ENCODE measurements around the gene PAK1IP1.
"Not testable (repeated sequence)": the region's sequence is repeated elsewhere in the genome, so short reads cannot be mapped to it uniquely, and the experiment has no call there.

PAK1IP1 gene

DNA sequence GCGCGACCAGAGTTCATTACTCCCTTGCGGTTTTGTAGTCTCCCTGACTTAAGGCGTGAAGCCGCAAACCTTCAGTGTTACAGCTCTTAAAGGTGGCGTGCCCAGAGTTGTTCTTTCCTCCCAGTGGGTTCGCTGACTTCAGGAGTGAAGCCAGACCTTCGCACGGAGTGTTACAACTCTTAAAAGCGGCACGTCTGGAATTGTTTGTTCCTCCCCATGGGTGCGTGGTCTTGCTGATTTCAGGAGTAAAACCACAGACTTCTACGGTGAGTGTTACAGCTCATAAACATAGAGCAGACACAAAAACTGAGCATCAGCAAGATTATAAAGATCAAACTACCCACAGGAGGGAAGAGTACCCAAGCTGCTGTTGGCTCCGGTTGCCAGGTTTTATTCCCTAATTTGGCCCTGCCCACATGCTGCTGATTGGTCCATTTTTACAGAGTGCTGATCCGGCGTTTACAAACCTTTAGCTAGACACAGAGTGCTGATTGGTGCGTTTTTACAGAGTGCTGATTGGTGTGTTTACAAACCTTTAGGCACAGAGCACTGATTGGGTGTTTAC, 38.5 kb downstream of the PAK1IP1 start:
- no peak for DNase-seq (ENCODE audit: low read depth)
- TF ChIP-seq, protein P1, sequence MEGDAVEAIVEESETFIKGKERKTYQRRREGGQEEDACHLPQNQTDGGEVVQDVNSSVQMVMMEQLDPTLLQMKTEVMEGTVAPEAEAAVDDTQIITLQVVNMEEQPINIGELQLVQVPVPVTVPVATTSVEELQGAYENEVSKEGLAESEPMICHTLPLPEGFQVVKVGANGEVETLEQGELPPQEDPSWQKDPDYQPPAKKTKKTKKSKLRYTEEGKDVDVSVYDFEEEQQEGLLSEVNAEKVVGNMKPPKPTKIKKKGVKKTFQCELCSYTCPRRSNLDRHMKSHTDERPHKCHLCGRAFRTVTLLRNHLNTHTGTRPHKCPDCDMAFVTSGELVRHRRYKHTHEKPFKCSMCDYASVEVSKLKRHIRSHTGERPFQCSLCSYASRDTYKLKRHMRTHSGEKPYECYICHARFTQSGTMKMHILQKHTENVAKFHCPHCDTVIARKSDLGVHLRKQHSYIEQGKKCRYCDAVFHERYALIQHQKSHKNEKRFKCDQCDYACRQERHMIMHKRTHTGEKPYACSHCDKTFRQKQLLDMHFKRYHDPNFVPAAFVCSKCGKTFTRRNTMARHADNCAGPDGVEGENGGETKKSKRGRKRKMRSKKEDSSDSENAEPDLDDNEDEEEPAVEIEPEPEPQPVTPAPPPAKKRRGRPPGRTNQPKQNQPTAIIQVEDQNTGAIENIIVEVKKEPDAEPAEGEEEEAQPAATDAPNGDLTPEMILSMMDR (conservative IDR thresholded peaks at IDR 0.05; ENCODE audit: low read depth, low read length) = no peak
- no peak overlapping the region for H3K4me3 ChIP-seq (ENCODE audit: low read length)

GRCh38 chr6:10733863-10734262, 39.1 kb downstream of the PAK1IP1 start:
- no peak for DNase-seq (ENCODE audit: low read depth)
- no peak overlapping the region for H3K4me3 ChIP-seq (ENCODE audit: low read length)
- TF ChIP-seq, protein P1 (conservative IDR thresholded peaks at IDR 0.05; ENCODE audit: low read depth, low read length) = no peak

DNA sequence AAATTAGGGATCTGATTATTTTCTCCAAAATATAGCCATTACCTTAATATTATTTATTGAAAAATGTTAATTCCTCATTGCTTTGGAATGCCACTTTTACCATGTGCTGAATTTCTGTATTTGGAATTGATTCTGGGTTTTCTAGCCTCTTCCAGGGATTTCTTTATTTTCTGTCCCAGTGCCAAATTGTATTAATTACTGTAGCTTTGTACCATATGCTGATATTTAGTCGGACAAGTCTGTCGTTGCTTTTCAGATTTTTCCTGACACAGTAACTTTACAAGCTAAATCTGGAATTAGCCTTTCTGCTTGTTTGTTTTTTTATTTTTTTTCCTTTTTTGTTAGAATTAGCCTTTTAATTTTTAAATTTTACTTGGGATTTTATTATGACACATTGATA, 42.0 kb downstream of the PAK1IP1 start:
- TF ChIP-seq, protein P1 (conservative IDR thresholded peaks at IDR 0.05; ENCODE audit: low read depth, low read length) = no peak
- DNase-seq (ENCODE audit: low read depth) = no peak
- H3K4me3 ChIP-seq (ENCODE audit: low read length) = no peak overlapping the region

DNA sequence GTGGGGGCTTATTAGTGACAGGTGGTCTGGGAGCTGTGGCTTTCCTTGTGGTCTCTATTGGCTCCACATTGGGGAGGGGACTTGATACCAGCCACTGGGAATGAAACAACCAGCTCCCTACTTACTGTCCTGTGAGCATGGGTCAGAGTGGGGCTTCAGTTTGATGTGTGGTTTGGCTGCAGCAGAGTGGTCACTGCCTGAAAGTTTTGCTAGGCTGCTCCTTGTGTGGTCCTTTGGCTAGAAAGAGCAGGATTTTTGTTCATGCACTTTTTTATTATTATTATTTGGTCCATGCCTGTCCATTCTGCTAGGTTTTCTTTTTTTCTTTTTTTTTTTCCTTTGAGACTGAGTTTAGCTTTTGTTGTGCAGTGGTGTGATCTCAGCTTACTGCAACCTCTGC, 45.3 kb downstream of the PAK1IP1 start:
- TF ChIP-seq, protein P1 (conservative IDR thresholded peaks at IDR 0.05; ENCODE audit: low read depth, low read length) = no peak
- H3K4me3 ChIP-seq (ENCODE audit: low read length) = no peak overlapping the region
- DNase-seq (ENCODE audit: low read depth) = no peak

- DNase-seq (ENCODE audit: low read depth); H3K4me3 ChIP-seq (ENCODE audit: low read length): not testable (repeated sequence)
Observed at GRCh38 chr6:10741643-10742042, 46.9 kb downstream of the PAK1IP1 start.

DNA sequence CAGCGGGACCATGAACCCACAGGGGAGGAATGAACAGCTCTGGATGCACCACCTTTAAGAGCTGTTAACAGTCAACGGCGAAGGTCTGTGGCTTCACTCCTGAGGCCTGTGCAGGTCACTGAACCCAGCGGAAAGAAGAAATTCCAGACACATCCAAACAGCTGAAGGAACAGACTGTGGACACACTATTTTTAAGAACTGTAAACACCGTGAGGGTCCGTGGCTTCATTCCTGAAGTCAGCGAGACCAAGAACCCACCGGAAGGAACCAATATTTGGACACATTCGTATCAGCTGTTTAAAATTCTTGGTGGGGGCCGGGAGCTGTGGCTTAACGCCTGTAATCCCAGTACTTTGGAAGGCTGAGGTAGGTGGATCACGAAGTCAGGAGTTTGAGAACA, 47.5 kb downstream of the PAK1IP1 start:
- no peak overlapping the region for H3K4me3 ChIP-seq (ENCODE audit: low read length)
- TF ChIP-seq, protein P1 (conservative IDR thresholded peaks at IDR 0.05; ENCODE audit: low read depth, low read length) = no peak
- no peak for DNase-seq (ENCODE audit: low read depth)

DNA sequence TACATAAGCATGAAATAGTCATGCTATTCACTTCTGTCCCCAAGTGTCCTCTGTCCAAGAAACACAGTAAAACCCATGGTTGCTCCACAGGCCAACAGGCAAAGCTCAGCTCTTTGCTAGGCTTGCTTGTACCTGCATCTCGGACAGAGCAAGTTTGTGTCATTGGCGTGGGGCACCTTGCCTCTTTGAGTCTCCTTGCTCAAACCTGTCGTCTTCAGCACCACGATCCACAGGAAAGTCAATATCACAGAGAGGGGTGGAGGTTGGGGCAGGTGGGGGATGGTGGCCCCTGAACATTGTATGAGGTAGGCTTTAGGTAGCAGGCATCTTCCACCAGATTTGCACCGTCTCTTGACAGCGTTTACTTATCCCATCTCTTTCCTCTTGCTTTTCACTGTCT, 48.7 kb downstream of the PAK1IP1 start:
- TF ChIP-seq, protein P1 (conservative IDR thresholded peaks at IDR 0.05; ENCODE audit: low read depth, low read length) = no peak
- H3K4me3 ChIP-seq (ENCODE audit: low read length) = no peak overlapping the region

GRCh38 chr6:10745116-10745515, 50.3 kb downstream of the PAK1IP1 start:
- no peak for DNase-seq (ENCODE audit: low read depth)
- TF ChIP-seq, protein P1 (conservative IDR thresholded peaks at IDR 0.05; ENCODE audit: low read depth, low read length) = no peak
- H3K4me3 ChIP-seq (ENCODE audit: low read length) = no peak overlapping the region

More for the DNA sequence above, 48.7 kb downstream of the PAK1IP1 start:
- DNase-seq (ENCODE audit: low read depth) = no peak
